Left ventricle myocardium inferior (tissue), 1 donor: ENCODE measurements around the gene PALLD. TPM values are rescaled to one million over a fixed set of nuclear protein-coding genes. Genes with fewer than 3 reads are reported as not detected.
"Not testable (repeated sequence)": the region's sequence is repeated elsewhere in the genome, so short reads cannot be mapped to it uniquely, and the experiment has no call there.

Experiments
- DNase-seq: peaks from one replicate; pipeline ENCODE4 v3.0.0-alpha.2; 2020
- H3K27ac ChIP-seq: fragments of 200-600 bp; replicated peaks from 2 replicates; pipeline ENCODE4 v1.8.0; 2021
- H3K27me3 ChIP-seq: fragments of 200-600 bp; 2 replicates; pipeline ENCODE4 v1.8.0; 2021; ENCODE audit warnings: low read depth
- H3K36me3 ChIP-seq: fragments of 200-600 bp; 2 replicates; pipeline ENCODE4 v1.8.0; 2021
- H3K4me1 ChIP-seq: fragments of 200-600 bp; 2 replicates; pipeline ENCODE4 v1.8.0; 2021
- H3K4me3 ChIP-seq: fragments of 200-600 bp; 2 replicates; pipeline ENCODE4 v1.8.0; 2021; ENCODE audit warnings: mild to moderate bottlenecking, moderate library complexity
- H3K9me3 ChIP-seq: fragments of 200-600 bp; replicated peaks from 2 replicates; pipeline ENCODE4 v1.8.0; 2021
- intact Hi-C: fragments of 100-400 bp; cut with micrococcal nuclease; formaldehyde crosslinking; loops from one replicate; pipeline ENCODE4 v1.11.0; 2022
- total RNA-seq: library from RNA; stranded (reverse); fragmentation: NEBNext Ultra II Directional; extraction: Animal tissue kit (Norgen Biotek cat#: 25700); gene quantifications from one replicate; pipeline ENCODE4 v1.2.1, GENCODE V29; 2021
- TF ChIP-seq, protein P1 (sequence below): fragments of 200-600 bp; IDR thresholded peaks from 2 replicates; pipeline ENCODE4 v1.8.0; 2021; ENCODE audit warnings: antibody characterized with exemption, mild to moderate bottlenecking, borderline replicate concordance
- donor health status: DM: no; HTN: yes; CAD: no; lungs with severe emphysema.

Gene PALLD
- total RNA-seq, 1 donor from 2014 or later = 871 TPM

DNA sequence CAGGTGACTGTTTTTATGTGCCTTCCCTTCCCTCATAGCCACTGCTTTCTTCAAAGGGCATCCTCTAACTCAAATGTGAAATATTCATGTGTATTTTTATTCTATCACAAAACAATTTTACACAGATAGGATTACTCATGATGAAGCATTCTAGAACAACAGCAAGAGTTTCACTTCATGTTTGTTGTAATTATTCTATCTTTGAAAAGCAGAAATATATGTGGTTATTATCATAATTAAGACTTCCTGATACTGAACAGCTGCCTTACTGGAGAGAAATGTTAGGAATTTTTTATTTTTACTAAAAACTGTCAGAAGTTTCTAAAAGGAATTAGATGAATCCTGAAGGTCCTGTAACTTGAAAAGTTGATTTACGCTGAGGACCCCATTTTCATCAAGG, 229.1 kb downstream of the PALLD start:
- no peaks in the 10 kb centered on the region for H3K36me3 ChIP-seq
- peaks cover 33% of the 10 kb centered on the region for H3K4me1 ChIP-seq
- H3K27me3 ChIP-seq = no peaks in the 10 kb centered on the region
- no peak overlapping the region for H3K27ac ChIP-seq
- intact Hi-C loops = no loop called here
- TF ChIP-seq, protein P1, sequence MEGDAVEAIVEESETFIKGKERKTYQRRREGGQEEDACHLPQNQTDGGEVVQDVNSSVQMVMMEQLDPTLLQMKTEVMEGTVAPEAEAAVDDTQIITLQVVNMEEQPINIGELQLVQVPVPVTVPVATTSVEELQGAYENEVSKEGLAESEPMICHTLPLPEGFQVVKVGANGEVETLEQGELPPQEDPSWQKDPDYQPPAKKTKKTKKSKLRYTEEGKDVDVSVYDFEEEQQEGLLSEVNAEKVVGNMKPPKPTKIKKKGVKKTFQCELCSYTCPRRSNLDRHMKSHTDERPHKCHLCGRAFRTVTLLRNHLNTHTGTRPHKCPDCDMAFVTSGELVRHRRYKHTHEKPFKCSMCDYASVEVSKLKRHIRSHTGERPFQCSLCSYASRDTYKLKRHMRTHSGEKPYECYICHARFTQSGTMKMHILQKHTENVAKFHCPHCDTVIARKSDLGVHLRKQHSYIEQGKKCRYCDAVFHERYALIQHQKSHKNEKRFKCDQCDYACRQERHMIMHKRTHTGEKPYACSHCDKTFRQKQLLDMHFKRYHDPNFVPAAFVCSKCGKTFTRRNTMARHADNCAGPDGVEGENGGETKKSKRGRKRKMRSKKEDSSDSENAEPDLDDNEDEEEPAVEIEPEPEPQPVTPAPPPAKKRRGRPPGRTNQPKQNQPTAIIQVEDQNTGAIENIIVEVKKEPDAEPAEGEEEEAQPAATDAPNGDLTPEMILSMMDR = no peak
- H3K9me3 ChIP-seq = peaks cover 13% of the 10 kb centered on the region
- DNase-seq = no peak
- H3K4me3 ChIP-seq = no peak overlapping the region

DNA sequence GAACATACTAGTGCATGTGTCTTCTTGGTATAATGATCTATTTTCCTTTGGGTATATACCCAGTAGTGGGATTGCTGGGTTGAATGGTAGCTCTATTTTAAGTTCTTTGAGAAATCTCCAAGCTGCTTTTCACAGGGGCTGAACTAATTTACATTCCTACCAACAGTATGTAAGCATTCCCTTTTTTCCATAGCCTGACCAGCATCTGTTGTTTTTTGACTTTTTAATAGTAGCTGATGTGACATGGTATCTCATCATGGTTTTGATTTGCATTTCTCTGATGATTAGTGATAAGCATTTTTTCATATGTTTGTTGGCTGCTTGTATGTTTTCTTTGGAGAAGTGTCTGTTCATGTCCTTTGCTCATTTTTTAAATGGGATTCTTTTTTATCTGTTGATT, 230.3 kb downstream of the PALLD start:
- DNase-seq, H3K27me3 ChIP-seq, H3K27ac ChIP-seq, intact Hi-C loops, H3K36me3 ChIP-seq, H3K4me3 ChIP-seq: not testable (repeated sequence)
- Histone ChIP-seq H3K4me1 (peaks cover 29% of the 10 kb centered on the region), H3K9me3 (peaks cover 13% of the 10 kb centered on the region)

GRCh38 chr4:168731006-168731636, 234.3 kb downstream of the PALLD start:
- Histone ChIP-seq H3K27me3 (no peaks in the 10 kb centered on the region), H3K27ac (no peak overlapping the region)

DNA sequence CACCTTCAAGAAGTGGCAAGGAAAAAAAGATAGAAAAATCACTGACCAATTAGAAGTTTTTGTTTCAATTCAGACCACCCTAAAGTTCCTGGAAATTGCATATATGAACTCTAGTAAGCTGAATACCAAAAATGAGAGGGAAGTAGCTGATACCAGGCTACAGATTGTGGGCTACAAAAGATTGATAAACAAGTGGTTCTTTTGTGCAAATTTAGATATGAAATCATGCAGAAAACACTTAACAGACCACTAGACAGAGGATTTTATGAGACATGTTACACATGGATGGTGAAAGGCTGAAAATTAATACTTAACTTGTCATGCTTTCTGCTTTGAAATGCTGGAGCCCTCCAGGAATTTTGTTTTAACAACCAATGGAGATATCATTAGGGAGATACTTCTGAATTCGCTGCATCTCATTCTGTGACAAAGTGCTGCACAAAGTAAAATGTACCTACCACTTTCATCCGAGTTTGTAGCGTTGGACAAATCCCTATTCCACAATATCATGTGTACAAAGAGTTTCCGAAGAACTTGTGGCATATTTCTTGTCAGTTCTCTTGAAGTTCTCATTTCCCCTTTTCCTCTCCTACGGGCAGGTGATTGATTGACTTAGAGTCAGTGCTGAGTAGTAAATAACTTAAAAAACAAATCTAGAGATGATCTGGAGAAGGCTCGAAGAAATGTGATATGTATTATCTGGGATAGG, 235.0 kb downstream of the PALLD start:
- peaks cover 44% of the 10 kb centered on the region for H3K4me1 ChIP-seq
- TF ChIP-seq, protein P1 = no peak
- intact Hi-C loops = no loop called here

More at GRCh38 chr4:168731006-168731636, 234.3 kb downstream of the PALLD start:
- no peaks in the 10 kb centered on the region for H3K36me3 ChIP-seq
- intact Hi-C loops = no loop called here
- TF ChIP-seq, protein P1 = no peak
- H3K9me3 ChIP-seq = peaks cover 13% of the 10 kb centered on the region
- peaks cover 37% of the 10 kb centered on the region for H3K4me1 ChIP-seq
- DNase-seq = no peak
- H3K4me3 ChIP-seq = no peak overlapping the region

GRCh38 chr4:168732714-168733113, 235.9 kb downstream of the PALLD start:
- Histone ChIP-seq H3K9me3 (peaks cover 6% of the 10 kb centered on the region), H3K4me3 (no peak overlapping the region), H3K27ac (no peak overlapping the region), H3K4me1 (peaks cover 46% of the 10 kb centered on the region), H3K27me3 (no peaks in the 10 kb centered on the region), H3K36me3 (no peaks in the 10 kb centered on the region)
- no peak for DNase-seq
- intact Hi-C loops = no loop called here
- TF ChIP-seq, protein P1 = no peak

More for the DNA sequence above, 235.0 kb downstream of the PALLD start:
- Histone ChIP-seq H3K27ac (no peak overlapping the region), H3K4me3 (no peak overlapping the region), H3K27me3 (no peaks in the 10 kb centered on the region), H3K36me3 (no peaks in the 10 kb centered on the region), H3K9me3 (peaks cover 13% of the 10 kb centered on the region)
- DNase-seq = no peak
